ENCODE data around the gene PRAC1. TPM values are rescaled to one million over a fixed set of nuclear protein-coding genes. Genes with fewer than 3 reads are reported as not detected.

Gene PRAC1
- total and polyA plus RNA-seq, 7 experiments from 2014 or later, result not detected

DNA sequence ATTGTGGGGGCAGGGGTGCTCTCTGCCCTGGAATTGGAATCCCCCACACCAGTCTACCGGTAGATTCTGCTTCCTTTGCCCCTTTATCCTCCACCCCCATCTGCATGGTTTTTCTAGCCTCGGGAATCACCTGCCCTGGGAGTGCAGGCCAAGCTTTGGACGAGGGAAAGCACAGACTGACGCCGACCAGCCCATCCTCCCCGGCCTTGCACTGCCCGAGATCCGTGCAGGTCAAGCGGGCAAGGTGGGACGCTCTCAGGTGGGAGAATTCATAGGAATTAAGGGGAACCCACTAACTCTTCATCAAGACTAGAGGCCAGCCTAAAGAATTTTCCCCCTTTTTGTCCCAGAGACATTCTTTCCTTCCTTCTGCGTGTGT, 16.1 kb upstream of the PRAC1 start:
- peaks cover 88 to 99% (median 91%) of the 10 kb centered on the region in 5 donors for H3K27me3 Mint-ChIP-seq

DNA sequence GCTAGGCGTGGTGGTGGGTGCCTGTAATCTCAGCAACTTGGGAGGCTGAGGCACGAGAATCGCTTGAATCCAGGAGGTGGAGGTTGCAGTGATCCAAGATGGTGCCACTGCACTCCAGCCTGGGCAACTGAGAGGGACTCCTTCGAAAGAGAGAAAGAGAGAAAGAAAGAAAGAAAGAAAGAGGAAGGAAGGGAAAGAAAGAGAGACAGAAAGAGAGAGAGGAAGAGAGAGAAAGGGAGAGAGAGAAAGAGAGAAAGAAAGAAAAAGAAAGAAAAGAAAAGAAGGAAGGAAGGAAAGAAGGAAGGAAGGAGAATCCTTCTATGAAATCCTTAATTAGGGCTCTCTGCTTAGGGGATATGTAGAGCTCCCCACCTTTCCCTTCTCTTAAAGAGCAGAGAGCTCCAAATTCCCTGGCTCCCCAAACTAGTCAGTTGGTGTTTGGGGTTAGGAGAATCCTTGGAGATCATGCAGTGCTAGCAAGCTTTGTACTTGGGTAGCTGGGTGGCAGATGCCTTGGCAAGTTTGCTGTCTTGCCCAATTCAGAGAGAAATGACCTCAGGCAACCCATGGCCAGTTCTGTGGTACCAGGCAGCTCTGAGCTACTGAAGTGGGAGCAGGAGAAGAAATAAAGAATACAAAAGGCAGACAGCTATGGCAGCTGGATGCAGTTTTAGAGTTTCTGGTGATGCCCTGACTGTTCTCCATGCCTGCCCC, 15.2 kb upstream of the PRAC1 start:
- no peak overlapping the region for H3K27ac Mint-ChIP-seq
- ATAC-seq (no peak), DNase-seq (no peak)
- no peak overlapping the region for H3K27ac ChIP-seq (ENCODE audit: low read depth, low read length)
- H3K4me3 Mint-ChIP-seq, result no peak overlapping the region
- peaks cover 10 to 26% (median 19%) of the 10 kb centered on the region in 7 donors for H3K4me1 Mint-ChIP-seq
- H3K36me3 ChIP-seq (ENCODE audit: control insufficient read depth in 2 of 3, insufficient read depth in 3 of 3, low read length in 3 of 3), result no peaks in the 10 kb centered on the region
- H3K4me3 ChIP-seq (ENCODE audit: low read length), result no peak overlapping the region
- intact Hi-C loops (cut with micrococcal nuclease), result no loop called here
- POLR2A ChIA-PET, result no interaction called here
- peaks cover 0 to 12% of the 10 kb centered on the region in 2 donors for H3K4me1 ChIP-seq (ENCODE audit: control insufficient read depth in 2 of 2, insufficient read depth in 2 of 2, low read length in 2 of 2)
- no peaks in the 10 kb centered on the region for H3K9me3 ChIP-seq (ENCODE audit: control insufficient read depth in 2 of 3, low read length in 3 of 3)
- H3K27me3 ChIP-seq (ENCODE audit: control insufficient read depth in 2 of 2, insufficient read depth in 2 of 2, low read length in 2 of 2), result peaks cover 16 to 34% of the 10 kb centered on the region in 2 donors
- H3K9me3 Mint-ChIP-seq, result peaks cover 0 to 14% (median 0%) of the 10 kb centered on the region in 11 donors
- H3K27me3 Mint-ChIP-seq, result peaks cover 86 to 97% (median 89%) of the 10 kb centered on the region in 5 donors
- no peaks in the 10 kb centered on the region for H3K36me3 Mint-ChIP-seq
- CTCF ChIA-PET, result interaction anchor here (0.6 to 0.7 kb wide), 2 partner anchors 12 to 1659 kb away, joined by 3 read pairs; no protein-coding TSS in a partner anchor

More for the DNA sequence above, 16.1 kb upstream of the PRAC1 start:
- peaks cover 7 to 19% (median 14%) of the 10 kb centered on the region in 7 donors for H3K4me1 Mint-ChIP-seq
- peaks cover 0 to 14% (median 0%) of the 10 kb centered on the region in 11 donors for H3K9me3 Mint-ChIP-seq
- peaks cover 20 to 40% of the 10 kb centered on the region in 2 donors for H3K27me3 ChIP-seq (ENCODE audit: control insufficient read depth in 2 of 2, insufficient read depth in 2 of 2, low read length in 2 of 2)
- no peaks in the 10 kb centered on the region for H3K36me3 Mint-ChIP-seq
- H3K4me1 ChIP-seq (ENCODE audit: control insufficient read depth in 2 of 2, insufficient read depth in 2 of 2, low read length in 2 of 2), result peaks cover 0 to 8% of the 10 kb centered on the region in 2 donors
- H3K4me3 Mint-ChIP-seq, result peak overlapping the region in 1 of 10 donors; percentile 66
- DNase-seq (no peak), ATAC-seq (no peak)
- CTCF ChIA-PET, result no interaction called here
- POLR2A ChIA-PET, result interaction anchor here (0.8 kb wide), 1 partner anchor 19 kb away, joined by 5 read pairs; no protein-coding TSS in a partner anchor
- no peaks in the 10 kb centered on the region for H3K36me3 ChIP-seq (ENCODE audit: control insufficient read depth in 2 of 3, insufficient read depth in 3 of 3, low read length in 3 of 3)
- no peak overlapping the region for H3K27ac Mint-ChIP-seq
- no peaks in the 10 kb centered on the region for H3K9me3 ChIP-seq (ENCODE audit: control insufficient read depth in 2 of 3, low read length in 3 of 3)
- H3K27ac ChIP-seq (ENCODE audit: low read depth, low read length), result no peak overlapping the region
- intact Hi-C loops (cut with micrococcal nuclease), result no loop called here
- H3K4me3 ChIP-seq (ENCODE audit: low read length), result no peak overlapping the region

DNA sequence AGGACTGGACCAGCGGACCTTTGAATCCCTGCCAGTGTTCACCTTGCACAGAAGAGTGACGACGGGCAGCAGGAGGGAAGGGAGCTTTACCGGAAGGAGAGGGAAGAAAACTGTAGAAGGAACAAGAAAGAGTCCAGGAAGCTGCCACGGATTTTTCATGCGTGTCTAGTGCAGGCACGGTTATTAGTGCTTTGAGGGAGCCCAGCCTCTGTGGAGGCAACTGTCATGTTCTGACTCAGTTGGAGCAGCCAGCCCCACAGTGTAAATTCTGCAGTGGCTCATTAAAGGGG, 12.7 kb upstream of the PRAC1 start:
- peaks cover 10 to 28% (median 20%) of the 10 kb centered on the region in 7 donors for H3K4me1 Mint-ChIP-seq
- peaks cover 90 to 97% (median 94%) of the 10 kb centered on the region in 5 donors for H3K27me3 Mint-ChIP-seq
- intact Hi-C loops (cut with micrococcal nuclease), result loop anchor here in 1 of 2 donors (2.0 kb wide), 1 partner anchor 16 kb away; no protein-coding TSS in a partner anchor
- H3K27ac Mint-ChIP-seq, result no peak overlapping the region
- ChIA-PET CTCF (no interaction called here), POLR2A (no interaction called here)
- Histone ChIP-seq H3K27me3 (ENCODE audit: control insufficient read depth in 2 of 2, insufficient read depth in 2 of 2, low read length in 2 of 2) (peaks cover 16 to 37% of the 10 kb centered on the region in 2 donors), H3K27ac (ENCODE audit: low read depth, low read length) (no peak overlapping the region), H3K36me3 (ENCODE audit: control insufficient read depth in 2 of 3, insufficient read depth in 3 of 3, low read length in 3 of 3) (no peaks in the 10 kb centered on the region), H3K4me1 (ENCODE audit: control insufficient read depth in 2 of 2, insufficient read depth in 2 of 2, low read length in 2 of 2) (peaks cover 0 to 12% of the 10 kb centered on the region in 2 donors), H3K9me3 (ENCODE audit: control insufficient read depth in 2 of 3, low read length in 3 of 3) (no peaks in the 10 kb centered on the region), H3K4me3 (ENCODE audit: low read length) (no peak overlapping the region)
- H3K9me3 Mint-ChIP-seq, result peaks cover 0 to 6% (median 0%) of the 10 kb centered on the region in 11 donors
- no peak for DNase-seq
- H3K4me3 Mint-ChIP-seq, result no peak overlapping the region
- no peaks in the 10 kb centered on the region for H3K36me3 Mint-ChIP-seq
- ATAC-seq, result no peak

DNA sequence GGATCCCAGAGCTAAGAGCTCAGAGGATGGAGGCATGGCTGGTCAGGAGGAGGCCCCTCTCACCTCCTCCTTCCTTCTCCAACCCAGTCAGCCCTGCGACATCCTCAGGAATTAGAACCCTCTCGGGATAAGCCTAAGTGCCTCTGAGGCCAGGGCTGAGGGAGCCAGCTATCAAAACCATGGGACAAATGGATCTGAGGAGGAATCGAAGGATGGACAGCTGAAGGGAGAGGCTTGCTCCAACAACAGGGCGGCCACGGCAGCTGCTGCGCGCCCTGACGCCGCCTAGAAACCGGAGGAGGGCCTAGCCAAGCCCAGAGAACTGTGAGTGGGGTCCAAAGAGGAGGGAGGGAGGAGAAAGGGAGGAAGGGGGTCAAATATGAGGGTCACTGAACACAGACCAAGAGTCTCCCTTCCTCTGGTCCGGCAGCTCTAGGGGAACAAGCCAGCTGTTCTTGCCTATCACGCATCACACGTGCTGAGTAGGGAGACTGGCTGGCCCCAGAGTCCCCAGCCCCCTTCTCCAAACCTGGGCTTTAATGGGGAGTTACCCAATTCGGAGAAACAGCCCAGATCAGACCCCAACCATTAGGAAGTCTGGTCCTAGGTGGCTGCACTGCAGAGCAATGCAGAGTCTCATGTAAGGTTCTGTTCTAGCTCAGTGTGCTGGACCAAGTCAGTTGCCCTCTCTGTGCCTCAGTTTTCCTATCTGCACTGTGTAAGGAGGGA, 12.2 kb upstream of the PRAC1 start:
- CTCF ChIA-PET, result no interaction called here

DNA sequence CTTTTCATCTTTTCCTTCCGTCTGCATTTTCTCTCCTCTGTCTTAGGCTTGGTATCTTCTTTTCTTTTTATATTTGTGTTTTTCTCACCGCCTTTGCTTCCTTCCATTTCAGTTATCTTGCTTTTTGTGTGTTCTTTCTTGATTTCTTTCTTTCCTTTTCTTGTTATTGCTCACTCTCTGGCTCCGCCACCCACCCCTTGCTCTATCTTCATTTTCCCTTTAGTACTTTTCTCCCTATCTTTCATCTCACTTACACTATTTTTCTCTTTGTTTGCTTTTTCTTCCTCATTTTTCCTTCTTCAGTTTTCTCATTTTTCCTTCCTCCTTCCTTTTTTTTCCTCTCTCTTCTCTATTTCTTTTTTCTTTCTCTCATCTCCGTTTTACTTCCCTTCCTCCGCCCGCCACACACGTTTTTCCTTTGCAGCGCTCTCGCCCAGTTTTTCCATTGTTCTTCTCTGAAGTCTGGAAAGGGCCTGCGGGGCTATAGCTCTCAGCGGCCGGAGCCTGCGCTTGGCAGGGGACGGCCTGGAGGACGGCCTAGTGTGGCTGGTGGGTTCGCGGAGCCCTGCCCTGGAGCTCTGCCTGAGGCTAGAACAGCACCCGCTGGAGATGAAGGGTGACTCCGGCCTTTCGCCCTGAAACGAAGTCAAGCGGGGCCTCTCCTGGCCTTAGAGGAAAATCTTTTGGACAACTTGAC, 11.5 kb upstream of the PRAC1 start:
- Mint-ChIP-seq H3K27ac (peak overlapping the region in 1 of 9 donors; percentile 35), H3K4me3 (peak overlapping the region; percentile 6 to 69 (median 54)), H3K9me3 (peaks cover 0 to 6% (median 0%) of the 10 kb centered on the region in 11 donors), H3K27me3 (peaks cover 91 to 97% (median 93%) of the 10 kb centered on the region in 5 donors), H3K36me3 (no peaks in the 10 kb centered on the region), H3K4me1 (peaks cover 13 to 30% (median 16%) of the 10 kb centered on the region in 7 donors)
- POLR2A ChIA-PET, result interaction anchor here (2.1 kb wide), 1 partner anchor 10 kb away, joined by 6 read pairs; no protein-coding TSS in a partner anchor
- intact Hi-C loops (cut with micrococcal nuclease), result loop anchor here in 1 of 2 donors (2.0 kb wide), 1 partner anchor 15 kb away; no protein-coding TSS in a partner anchor
- H3K4me3 ChIP-seq (ENCODE audit: low read length), result no peak overlapping the region
- H3K27me3 ChIP-seq (ENCODE audit: control insufficient read depth in 2 of 2, insufficient read depth in 2 of 2, low read length in 2 of 2), result peaks cover 24 to 45% of the 10 kb centered on the region in 2 donors
- no peak overlapping the region for H3K27ac ChIP-seq (ENCODE audit: low read depth, low read length)
- CTCF ChIA-PET, result no interaction called here
- H3K36me3 ChIP-seq (ENCODE audit: control insufficient read depth in 2 of 3, insufficient read depth in 3 of 3, low read length in 3 of 3), result no peaks in the 10 kb centered on the region
- DNase-seq, result no peak
- peaks cover 0 to 8% of the 10 kb centered on the region in 2 donors for H3K4me1 ChIP-seq (ENCODE audit: control insufficient read depth in 2 of 2, insufficient read depth in 2 of 2, low read length in 2 of 2)
- ATAC-seq, result no peak
- H3K9me3 ChIP-seq (ENCODE audit: control insufficient read depth in 2 of 3, low read length in 3 of 3), result no peaks in the 10 kb centered on the region

More for the DNA sequence above, 12.2 kb upstream of the PRAC1 start:
- Mint-ChIP-seq H3K4me3 (no peak overlapping the region), H3K36me3 (no peaks in the 10 kb centered on the region), H3K27ac (peak overlapping the region in 1 of 9 donors; percentile 41), H3K4me1 (peaks cover 11 to 30% (median 20%) of the 10 kb centered on the region in 7 donors), H3K9me3 (peaks cover 0 to 6% (median 0%) of the 10 kb centered on the region in 11 donors), H3K27me3 (peaks cover 91 to 97% (median 94%) of the 10 kb centered on the region in 5 donors)
- Histone ChIP-seq H3K4me1 (ENCODE audit: control insufficient read depth in 2 of 2, insufficient read depth in 2 of 2, low read length in 2 of 2) (peaks cover 0 to 12% of the 10 kb centered on the region in 2 donors), H3K27me3 (ENCODE audit: control insufficient read depth in 2 of 2, insufficient read depth in 2 of 2, low read length in 2 of 2) (peaks cover 21 to 42% of the 10 kb centered on the region in 2 donors), H3K4me3 (ENCODE audit: low read length) (no peak overlapping the region), H3K9me3 (ENCODE audit: control insufficient read depth in 2 of 3, low read length in 3 of 3) (no peaks in the 10 kb centered on the region), H3K27ac (ENCODE audit: low read depth, low read length) (no peak overlapping the region), H3K36me3 (ENCODE audit: control insufficient read depth in 2 of 3, insufficient read depth in 3 of 3, low read length in 3 of 3) (no peaks in the 10 kb centered on the region)
- intact Hi-C loops (cut with micrococcal nuclease), result loop anchor here in 1 of 2 donors (2.0 kb wide), 1 partner anchor 16 kb away; no protein-coding TSS in a partner anchor
- POLR2A ChIA-PET, result no interaction called here
- ATAC-seq (no peak), DNase-seq (no peak)
